Uterus (tissue), 4 donors: Measurements from ENCODE around the gene RNF113B. TPM values are rescaled to one million over a fixed set of nuclear protein-coding genes. Genes with fewer than 3 reads are reported as not detected.

Experiments
- DNase-seq, 2 donors: peaks; one replicate each; pipeline ENCODE4 v3.0.0-alpha.2; 2019 to 2020
- H3K27ac ChIP-seq, 2 donors: fragments of 200-600 bp; sonication (generic); 1 replicate in 1 of 2; 2 replicates in 1 of 2; pipeline ENCODE4 v1.5.1; 2016 to 2018
- H3K27me3 ChIP-seq, 2 donors: fragments of 200-600 bp; sonication (generic); one replicate each; pipeline ENCODE4 v1.5.1; 2018 to 2019; ENCODE audit warnings: control low read depth in 1 of 2
- H3K36me3 ChIP-seq, 2 donors: fragments of 200-600 bp; sonication (generic); one replicate each; pipeline ENCODE4 v1.5.1; 2019; ENCODE audit warnings: control low read depth in 1 of 2
- H3K4me1 ChIP-seq, 2 donors: fragments of 200-600 bp; sonication (generic); one replicate each; pipeline ENCODE4 v1.5.1; 2018 to 2019; ENCODE audit warnings: control low read depth in 1 of 2
- H3K4me3 ChIP-seq, 2 donors: fragments of 200-600 bp; sonication (generic); 1 replicate in 1 of 2; 2 replicates in 1 of 2; pipeline ENCODE4 v1.5.1; 2018 to 2019; ENCODE audit warnings: mild to moderate bottlenecking in 1 of 2
- H3K9me3 ChIP-seq, 2 donors: fragments of 200-600 bp; sonication (generic); one replicate each; pipeline ENCODE4 v1.5.1; 2019; ENCODE audit warnings: control low read depth in 1 of 2
- POLR2A ChIP-seq, 2 donors: fragments of 450-650 bp; IDR thresholded peaks; one replicate each; pipeline ENCODE4 v1.6.1; 2016; ENCODE audit warnings: antibody characterized with exemption in 2 of 2, mild to moderate bottlenecking in 1 of 2, moderate library complexity in 1 of 2
- intact Hi-C: fragments of 100-400 bp; cut with DNase I; formaldehyde crosslinking; loops from one replicate; pipeline ENCODE4 v1.15.1; 2023; ENCODE audit warnings: low total_unique reads
- total RNA-seq, 4 donors: library from RNA; depleted of rRNA in 3 of 4; stranded (reverse); fragments of >200 nt in 3 of 4; gene quantifications; one replicate each; pipeline versions ENCODE4 v1.1.0 to v1.2.4, GENCODE V29; 2014 to 2023
- TF ChIP-seq, protein P1 (sequence below), 4 experiments: fragments of 200-600 bp in 2 of 4; fragments of 450-650 bp in 2 of 4; sonication (generic) in 2 of 4; IDR thresholded peaks; one replicate each; pipeline ENCODE4 v1.5.1; 2016 to 2019; ENCODE audit warnings: antibody characterized with exemption in 4 of 4, mild to moderate bottlenecking in 2 of 4, moderate library complexity in 1 of 4
- donor health status: DM: yes; HTN: yes; CAD: no.

The RNF113B gene
- total RNA-seq, 4 donors from 2014 or later: not detected

DNA sequence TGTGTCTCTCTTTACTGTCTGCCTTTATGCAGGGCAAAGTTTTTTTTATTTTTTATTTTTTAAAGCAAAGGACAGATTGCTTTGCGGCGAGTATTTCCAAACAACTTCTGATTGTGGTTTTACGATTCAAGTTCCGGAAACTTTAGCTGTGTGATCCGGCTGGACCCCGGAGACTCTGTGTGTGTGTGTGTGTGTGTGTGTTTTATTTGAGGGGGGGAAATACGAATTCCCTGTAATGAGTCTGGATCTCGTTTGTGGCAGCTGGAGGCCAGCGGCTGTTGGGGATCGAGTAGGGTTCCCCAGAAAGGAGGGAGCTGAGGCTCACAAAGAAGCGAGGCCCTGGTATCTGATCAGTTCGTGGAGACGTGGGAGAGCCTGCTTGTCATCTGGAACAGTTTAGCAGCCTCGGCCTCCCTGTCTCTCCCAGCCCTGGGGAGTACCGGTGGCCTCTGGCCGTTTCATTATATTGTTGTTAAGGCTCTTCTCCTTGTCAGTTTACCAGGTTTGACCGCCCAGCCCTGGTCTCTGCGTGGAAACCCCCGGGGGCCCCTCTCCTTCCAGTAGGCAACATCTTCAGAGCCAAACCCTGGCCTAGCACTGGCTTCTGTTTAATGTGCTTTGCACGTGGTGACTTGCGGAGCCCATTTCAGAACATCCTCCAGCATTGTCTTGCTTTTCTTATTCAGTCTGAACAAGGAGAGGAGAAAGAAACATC, 32.9 kb downstream of the RNF113B start:
- Histone ChIP-seq H3K36me3 (no peaks in the 10 kb centered on the region), H3K4me1 (peaks cover 0 to 5% of the 10 kb centered on the region in 2 donors), H3K4me3 (peak overlapping the region; percentile 55 to 77), H3K27ac (peak overlapping the region; percentile 63 to 65), H3K27me3 (no peaks in the 10 kb centered on the region), H3K9me3 (no peaks in the 10 kb centered on the region)
- intact Hi-C loops: no loop called here
- TF ChIP-seq, protein P1, sequence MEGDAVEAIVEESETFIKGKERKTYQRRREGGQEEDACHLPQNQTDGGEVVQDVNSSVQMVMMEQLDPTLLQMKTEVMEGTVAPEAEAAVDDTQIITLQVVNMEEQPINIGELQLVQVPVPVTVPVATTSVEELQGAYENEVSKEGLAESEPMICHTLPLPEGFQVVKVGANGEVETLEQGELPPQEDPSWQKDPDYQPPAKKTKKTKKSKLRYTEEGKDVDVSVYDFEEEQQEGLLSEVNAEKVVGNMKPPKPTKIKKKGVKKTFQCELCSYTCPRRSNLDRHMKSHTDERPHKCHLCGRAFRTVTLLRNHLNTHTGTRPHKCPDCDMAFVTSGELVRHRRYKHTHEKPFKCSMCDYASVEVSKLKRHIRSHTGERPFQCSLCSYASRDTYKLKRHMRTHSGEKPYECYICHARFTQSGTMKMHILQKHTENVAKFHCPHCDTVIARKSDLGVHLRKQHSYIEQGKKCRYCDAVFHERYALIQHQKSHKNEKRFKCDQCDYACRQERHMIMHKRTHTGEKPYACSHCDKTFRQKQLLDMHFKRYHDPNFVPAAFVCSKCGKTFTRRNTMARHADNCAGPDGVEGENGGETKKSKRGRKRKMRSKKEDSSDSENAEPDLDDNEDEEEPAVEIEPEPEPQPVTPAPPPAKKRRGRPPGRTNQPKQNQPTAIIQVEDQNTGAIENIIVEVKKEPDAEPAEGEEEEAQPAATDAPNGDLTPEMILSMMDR (IDR thresholded peaks at IDR 0.05): no peak
- TF ChIP-seq POLR2A (IDR thresholded peaks at IDR 0.05): no peak
- peak; percentile 31 to 40 for DNase-seq

DNA sequence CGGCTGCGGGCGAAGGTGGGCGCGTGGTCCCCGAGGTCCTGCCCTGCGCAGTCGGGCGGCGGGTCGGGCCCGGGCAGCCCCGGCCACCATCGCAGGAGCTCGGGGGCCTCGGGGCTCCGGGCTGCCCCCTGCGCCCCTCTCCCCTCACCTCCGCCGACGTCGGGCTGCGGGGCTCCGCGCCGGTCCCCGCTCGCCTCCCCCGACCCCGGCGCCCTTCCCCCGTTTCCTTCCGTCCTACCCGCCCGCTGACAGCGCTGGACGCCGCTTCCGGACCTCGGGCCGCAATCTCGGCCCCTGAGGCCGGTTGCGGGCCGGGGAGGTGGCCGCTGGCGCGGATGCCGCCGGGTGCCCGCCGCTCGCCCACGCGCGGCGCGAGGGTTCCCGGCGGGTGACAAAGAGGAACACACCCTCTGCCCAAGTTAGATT, 33.5 kb downstream of the RNF113B start:
- Histone ChIP-seq H3K27ac (peak overlapping the region; percentile 63 to 65), H3K9me3 (no peaks in the 10 kb centered on the region), H3K36me3 (no peaks in the 10 kb centered on the region), H3K4me1 (peaks cover 0 to 5% of the 10 kb centered on the region in 2 donors), H3K27me3 (no peaks in the 10 kb centered on the region), H3K4me3 (peak overlapping the region; percentile 55 to 77)
- DNase-seq: peak in 1 of 2 donors; percentile 18
- intact Hi-C loops: no loop called here
- TF ChIP-seq POLR2A (IDR thresholded peaks at IDR 0.05): no peak
- TF ChIP-seq, protein P1 (IDR thresholded peaks at IDR 0.05): no peak

DNA sequence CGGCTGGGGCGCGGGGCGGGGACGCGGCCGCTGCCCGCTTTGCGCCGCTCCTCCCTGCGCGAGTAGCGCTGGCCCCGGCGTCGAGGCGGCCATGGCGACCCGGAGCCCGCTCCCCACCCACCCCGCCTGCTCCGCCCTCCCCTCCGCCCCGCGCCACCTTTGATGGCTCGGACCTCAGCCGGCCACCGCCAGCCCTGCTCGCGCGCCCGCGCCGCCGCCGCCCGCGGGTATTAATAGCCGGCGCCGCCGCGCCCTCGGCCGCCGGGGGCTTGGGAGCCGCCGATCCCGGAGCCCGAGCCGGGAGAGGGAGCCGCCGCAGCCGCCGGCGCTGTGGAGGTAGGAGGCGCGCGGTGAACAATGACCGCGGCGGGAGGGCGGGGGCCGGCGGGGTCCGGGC, 33.9 kb downstream of the RNF113B start:
- peak; percentile 23 to 50 for DNase-seq
- Histone ChIP-seq H3K4me3 (peak overlapping the region; percentile 55 to 77), H3K27ac (peak overlapping the region; percentile 63 to 65), H3K4me1 (peaks cover 0 to 5% of the 10 kb centered on the region in 2 donors), H3K36me3 (no peaks in the 10 kb centered on the region), H3K9me3 (no peaks in the 10 kb centered on the region), H3K27me3 (no peaks in the 10 kb centered on the region)
- intact Hi-C loops: no loop called here
- no peak for TF ChIP-seq POLR2A (IDR thresholded peaks at IDR 0.05)
- TF ChIP-seq, protein P1 (IDR thresholded peaks at IDR 0.05): no peak

DNA sequence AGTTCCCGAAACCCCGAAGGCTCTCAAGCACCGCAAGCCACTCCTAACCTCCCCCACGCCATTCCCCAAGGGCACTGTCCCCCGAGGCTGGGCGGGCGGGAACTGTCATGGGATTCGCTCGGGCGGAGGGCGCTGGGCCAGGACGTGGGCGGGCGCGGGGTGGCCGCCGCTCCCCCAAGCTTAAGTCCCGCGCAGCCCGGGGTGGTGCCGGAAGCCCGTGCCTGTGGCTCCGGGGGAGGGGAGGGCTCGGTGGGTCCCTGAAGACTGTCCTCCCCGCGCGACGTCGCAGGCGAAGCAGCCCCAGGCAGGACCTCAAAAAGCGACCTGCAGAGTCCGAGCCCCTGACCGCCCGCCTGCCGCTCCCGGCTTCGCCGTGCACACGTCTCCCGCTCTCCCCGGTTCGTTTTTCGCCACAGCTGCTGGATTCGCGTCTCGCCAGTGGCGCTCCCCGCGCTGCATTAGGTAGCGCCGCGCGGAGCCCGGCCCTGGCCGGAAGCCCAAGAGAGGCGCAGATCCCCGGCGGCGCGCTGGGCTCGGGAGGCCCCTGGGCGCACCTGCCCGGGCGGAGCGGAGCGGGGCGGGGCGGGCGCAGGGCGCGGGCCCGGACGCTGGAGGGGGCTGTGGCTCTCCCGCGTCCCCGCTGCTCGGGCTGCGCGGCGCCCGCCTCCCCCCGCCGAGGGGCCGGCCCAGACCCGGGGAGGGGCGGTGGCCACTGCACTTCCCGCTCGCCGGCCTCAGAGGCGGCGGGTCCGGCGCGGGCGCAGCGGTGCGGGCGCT, 34.5 kb downstream of the RNF113B start, which contains the start of gene FARP1:
Gene FARP1 (plus strand): TSS at position 715 of the 777 bp plus-strand sequence. CDS start 70,149 bp downstream, outside the sequence.
- DNase-seq: peak; percentile 55 to 78
- H3K4me1 ChIP-seq: peaks cover 0 to 5% of the 10 kb centered on the region in 2 donors
- H3K9me3 ChIP-seq: no peaks in the 10 kb centered on the region
- peak within 1 kb of the TSS; percentile 63 to 65 for H3K27ac ChIP-seq
- peak; percentile 24 to 62 for TF ChIP-seq POLR2A (IDR thresholded peaks at IDR 0.05)
- TF ChIP-seq, protein P1 (IDR thresholded peaks at IDR 0.05): peak in 3 of 4 experiments; percentile 57 to 91 (median 87)
- H3K36me3 ChIP-seq: no peaks in the 10 kb centered on the region
- intact Hi-C loops: no loop called here
- H3K4me3 ChIP-seq: peak within 1 kb of the TSS; percentile 55 to 77
- H3K27me3 ChIP-seq: no peaks in the 10 kb centered on the region
